Osteoblast (primary cell): ENCODE results near the gene WDR5. TPM values are rescaled to one million over a fixed set of nuclear protein-coding genes. Genes with fewer than 3 reads are reported as not detected.

Experiments used
- DNase-seq: peaks from one replicate; pipeline ENCODE4 v3.0.0; 2011; ENCODE audit warnings: low spot score, mixed read lengths; ENCODE audit not compliant: insufficient read length; ENCODE audit errors: missing footprints
- H2AFZ ChIP-seq: 2 replicates; pipeline ENCODE4 v1.6.0; 2011; ENCODE audit warnings: mild to moderate bottlenecking, low read length
- H3K27ac ChIP-seq: 2 replicates; pipeline ENCODE4 v1.5.1; 2011; ENCODE audit warnings: mild to moderate bottlenecking, low read depth, low read length, moderate library complexity
- H3K27me3 ChIP-seq: 2 replicates; pipeline ENCODE4 v1.6.0; 2012; ENCODE audit warnings: mild to moderate bottlenecking, control low read depth, inconsistent platforms, low read length, moderate library complexity; ENCODE audit not compliant: insufficient read depth
- H3K36me3 ChIP-seq: 2 replicates; pipeline ENCODE4 v1.5.1; 2011; ENCODE audit warnings: mild to moderate bottlenecking, low read length, control low read depth, moderate library complexity; ENCODE audit not compliant: insufficient read depth
- H3K4me1 ChIP-seq: 2 replicates; pipeline ENCODE4 v1.5.1; 2011; ENCODE audit warnings: mild to moderate bottlenecking, low read length, control low read depth, moderate library complexity; ENCODE audit not compliant: insufficient read depth
- H3K4me2 ChIP-seq: 2 replicates; pipeline ENCODE4 v1.6.0; 2011; ENCODE audit warnings: mild to moderate bottlenecking, low read length; ENCODE audit not compliant: insufficient read depth
- H3K4me3 ChIP-seq: fragments of 200-600 bp; sonication (generic); 3 replicates; pipeline ENCODE4 v1.5.1; 2012; ENCODE audit warnings: mild to moderate bottlenecking, low read length, inconsistent platforms; ENCODE audit not compliant: insufficient read depth
- H3K79me2 ChIP-seq: 2 replicates; pipeline ENCODE4 v1.6.0; 2012; ENCODE audit warnings: mild to moderate bottlenecking, low read length, control low read depth, inconsistent platforms; ENCODE audit not compliant: insufficient read depth
- H3K9me3 ChIP-seq: 2 replicates; pipeline ENCODE4 v1.5.1; 2011; ENCODE audit warnings: low read depth, low read length, control low read depth
- H4K20me1 ChIP-seq: 2 replicates; pipeline ENCODE4 v1.6.0; 2012; ENCODE audit warnings: mild to moderate bottlenecking, low read length, control low read depth; ENCODE audit not compliant: insufficient read depth
- CTCF ChIP-seq: IDR thresholded peaks from 2 replicates; pipeline ENCODE4 v1.5.1; 2011; ENCODE audit warnings: mild to moderate bottlenecking, low read depth, low read length, moderate library complexity; ENCODE audit errors: extremely low read depth
- total RNA-seq: library from RNA; depleted of rRNA; stranded (reverse); fragments of >200 nt; gene quantifications from 2 replicates; pipeline ENCODE4 v1.2.3, GENCODE V29; 2012

Gene WDR5
- total RNA-seq, 1 donor = 17.4 TPM

GRCh38 chr9:134190232-134191121, 54.6 kb downstream of the WDR5 start:
- no peak overlapping the region for H3K4me3 ChIP-seq
- peaks cover 8% of the 10 kb centered on the region for H3K27me3 ChIP-seq
- H4K20me1 ChIP-seq = no peaks in the 10 kb centered on the region
- H3K4me2 ChIP-seq = no peak overlapping the region
- no peaks in the 10 kb centered on the region for H3K4me1 ChIP-seq
- peak; percentile 67 for DNase-seq
- H3K36me3 ChIP-seq = no peaks in the 10 kb centered on the region
- no peaks in the 10 kb centered on the region for H3K79me2 ChIP-seq
- no peak overlapping the region for H2AFZ ChIP-seq
- H3K9me3 ChIP-seq = no peaks in the 10 kb centered on the region
- no peak for TF ChIP-seq CTCF
- H3K27ac ChIP-seq = no peak overlapping the region

- Histone ChIP-seq H3K79me2 (no peaks in the 10 kb centered on the region), H3K36me3 (no peaks in the 10 kb centered on the region), H3K9me3 (no peaks in the 10 kb centered on the region), H2AFZ (no peak overlapping the region), H4K20me1 (no peaks in the 10 kb centered on the region), H3K4me3 (no peak overlapping the region), H3K27ac (no peak overlapping the region), H3K4me1 (no peaks in the 10 kb centered on the region), H3K4me2 (no peak overlapping the region), H3K27me3 (peaks cover 8% of the 10 kb centered on the region)
- peak; percentile 6 for DNase-seq
- TF ChIP-seq CTCF = no peak
Measured at GRCh38 chr9:134191455-134192209, 55.8 kb downstream of the WDR5 start.

- H3K4me3 ChIP-seq = no peak overlapping the region
- H4K20me1 ChIP-seq = no peaks in the 10 kb centered on the region
- H3K79me2 ChIP-seq = no peaks in the 10 kb centered on the region
- no peaks in the 10 kb centered on the region for H3K4me1 ChIP-seq
- no peak overlapping the region for H2AFZ ChIP-seq
- no peak for TF ChIP-seq CTCF
- DNase-seq = peak; percentile 76
- no peaks in the 10 kb centered on the region for H3K36me3 ChIP-seq
- H3K9me3 ChIP-seq = no peaks in the 10 kb centered on the region
- peaks cover 8% of the 10 kb centered on the region for H3K27me3 ChIP-seq
- no peak overlapping the region for H3K27ac ChIP-seq
- H3K4me2 ChIP-seq = no peak overlapping the region
Measured at GRCh38 chr9:134192311-134192950, 56.5 kb downstream of the WDR5 start.
